GM18907 (cell line): Measurements from ENCODE around the gene FOXS1.
A peak's percentile ranks its signal among the peaks of the same experiment; 100 is the strongest.
"Not testable (repeated sequence)": the region's sequence is repeated elsewhere in the genome, so short reads cannot be mapped to it uniquely, and the experiment has no call there.

Experiments
- ATAC-seq: cut with Tn5 transposase; IDR thresholded peaks from one replicate; pipeline ENCODE4 v1.9.1; 2021; ENCODE audit warnings: mild to moderate bottlenecking, moderate library complexity; ENCODE audit not compliant: unreplicated experiment

The FOXS1 gene

GRCh38 chr20:31840906-31841816 is 4.2 kb downstream of the FOXS1 start:
- no peak for ATAC-seq

GRCh38 chr20:31839782-31840487 is 5.5 kb downstream of the FOXS1 start:
- no peak for ATAC-seq

- ATAC-seq = no peak
These were observed 6.6 kb downstream of the FOXS1 start for GRCh38 chr20:31838646-31839292.

- ATAC-seq = no peak
These were observed 7.5 kb downstream of the FOXS1 start for GRCh38 chr20:31837896-31838397.

GRCh38 chr20:31836853-31837608 is 8.4 kb downstream of the FOXS1 start:
- no peak for ATAC-seq

- peak; percentile 90 for ATAC-seq
These were observed 9.2 kb downstream of the FOXS1 start for GRCh38 chr20:31835977-31836852.

GRCh38 chr20:31835554-31835953 is 9.8 kb downstream of the FOXS1 start:
- ATAC-seq = peak; percentile 12

GRCh38 chr20:31833931-31834521 is 11.4 kb downstream of the FOXS1 start:
- no peak for ATAC-seq

GRCh38 chr20:31833130-31833930 is 12.1 kb downstream of the FOXS1 start:
- no peak for ATAC-seq

GRCh38 chr20:31831771-31832306 is 13.6 kb downstream of the FOXS1 start:
- no peak for ATAC-seq

- ATAC-seq = no peak
These were observed 14.2 kb downstream of the FOXS1 start for GRCh38 chr20:31831211-31831610.

GRCh38 chr20:31830406-31830981 is 14.9 kb downstream of the FOXS1 start:
- ATAC-seq = no peak

GRCh38 chr20:31829731-31830130 is 15.7 kb downstream of the FOXS1 start:
- ATAC-seq = no peak

- not testable (repeated sequence) for ATAC-seq
These were observed 17.4 kb downstream of the FOXS1 start for GRCh38 chr20:31828016-31828415.

GRCh38 chr20:31827059-31827458 is 18.3 kb downstream of the FOXS1 start:
- no peak for ATAC-seq

- no peak for ATAC-seq
These were observed 19.3 kb downstream of the FOXS1 start for GRCh38 chr20:31826074-31826473.

GRCh38 chr20:31824554-31825313 is 20.7 kb downstream of the FOXS1 start:
- ATAC-seq = no peak
